GM18508 (cell line): ENCODE measurements around the gene FOXN1.

Experiments
- ATAC-seq: cut with Tn5 transposase; IDR thresholded peaks from one replicate; pipeline ENCODE4 v1.9.1; 2021; ENCODE audit warnings: moderate number of reproducible peaks; ENCODE audit not compliant: insufficient read depth, unreplicated experiment

The FOXN1 gene

GRCh38 chr17:28498652-28499363 is 7.3 kb upstream of the FOXN1 start:
- no peak for ATAC-seq

GRCh38 chr17:28499364-28499664 is 6.8 kb upstream of the FOXN1 start:
- no peak for ATAC-seq

DNA sequence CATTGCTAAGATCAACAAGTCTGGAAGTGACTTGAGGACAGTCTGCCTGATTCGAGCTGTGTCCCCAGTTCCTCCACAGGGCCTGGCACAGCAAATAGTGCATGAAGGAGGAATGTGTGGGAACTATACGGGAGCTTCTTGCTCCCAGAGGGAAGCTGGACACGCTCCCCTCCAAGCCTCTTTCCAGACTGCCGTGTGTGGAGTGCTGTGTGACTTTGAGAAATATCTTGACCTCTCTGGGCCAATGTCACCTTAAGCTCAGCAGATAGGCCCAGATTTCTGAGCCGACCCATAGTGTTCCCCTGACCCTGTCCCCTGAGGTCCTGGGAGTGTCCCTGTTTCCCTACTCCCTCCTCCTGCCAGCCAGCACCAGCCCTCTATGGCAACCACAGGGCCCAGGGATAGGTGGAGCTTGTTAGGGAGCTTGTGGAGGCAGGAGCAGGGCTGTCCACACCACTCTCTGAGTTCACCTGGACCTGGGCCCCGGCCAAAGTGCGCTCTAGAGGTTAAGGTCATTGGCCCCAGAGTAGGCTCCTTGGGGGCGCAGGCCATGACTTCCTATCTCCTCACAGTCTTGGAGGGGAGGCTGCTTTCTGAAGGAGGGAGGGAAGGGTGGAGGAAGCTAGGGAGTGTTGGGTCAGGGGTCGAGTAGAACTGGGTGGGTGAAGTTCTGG is 6.3 kb upstream of the FOXN1 start:
- no peak for ATAC-seq

GRCh38 chr17:28500712-28501379 is 5.3 kb upstream of the FOXN1 start:
- no peak for ATAC-seq

- ATAC-seq: no peak
Observed at GRCh38 chr17:28501421-28502284, 4.5 kb upstream of the FOXN1 start.

DNA sequence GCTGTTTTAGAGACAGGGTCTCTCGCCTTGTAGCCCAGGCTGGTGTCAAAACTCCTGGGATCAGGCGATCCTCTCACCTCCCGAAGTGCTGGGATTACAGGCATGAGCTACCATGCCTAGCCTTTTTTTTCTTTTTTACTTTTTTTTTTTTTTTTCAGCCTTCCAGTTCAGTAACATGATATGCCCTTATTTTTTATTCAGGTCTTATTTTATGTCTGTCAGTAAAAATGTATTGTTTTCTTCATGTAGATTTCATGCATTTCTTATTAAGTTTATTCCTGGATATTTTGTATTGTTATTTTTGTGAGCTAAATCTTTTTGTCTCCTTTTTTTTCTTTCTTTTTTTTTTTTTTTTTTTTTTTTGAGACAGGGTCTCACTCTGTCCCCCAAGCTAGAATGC is 2.7 kb upstream of the FOXN1 start:
- no peak for ATAC-seq

GRCh38 chr17:28506763-28507487 is 777 bp downstream of the FOXN1 start:
- no peak for ATAC-seq

GRCh38 chr17:28507567-28508203 is 1.5 kb downstream of the FOXN1 start:
- no peak for ATAC-seq

- no peak for ATAC-seq
Observed at GRCh38 chr17:28508211-28508724, 2.1 kb downstream of the FOXN1 start.

DNA sequence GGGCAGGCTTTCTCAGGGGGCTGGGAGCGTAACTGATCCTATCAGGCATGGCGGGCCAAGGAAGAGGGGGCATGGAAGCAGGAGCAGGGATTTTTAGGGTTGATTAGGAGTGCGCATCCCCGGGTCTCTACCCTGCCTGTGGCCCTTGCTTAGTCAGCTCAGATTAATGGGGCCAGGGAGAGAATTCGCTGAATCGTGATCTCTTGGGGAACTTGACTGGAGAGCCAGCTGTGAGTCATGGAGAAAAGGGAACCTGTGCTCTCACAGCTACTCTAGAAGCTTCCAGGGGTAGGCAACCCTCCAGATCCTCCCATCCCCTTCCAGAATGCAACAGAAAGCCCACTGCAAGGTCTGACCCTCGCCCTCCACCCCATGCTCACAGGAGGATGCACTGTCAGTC is 3.6 kb downstream of the FOXN1 start:
- ATAC-seq: no peak

GRCh38 chr17:28511858-28512461 is 5.8 kb downstream of the FOXN1 start:
- ATAC-seq: no peak

DNA sequence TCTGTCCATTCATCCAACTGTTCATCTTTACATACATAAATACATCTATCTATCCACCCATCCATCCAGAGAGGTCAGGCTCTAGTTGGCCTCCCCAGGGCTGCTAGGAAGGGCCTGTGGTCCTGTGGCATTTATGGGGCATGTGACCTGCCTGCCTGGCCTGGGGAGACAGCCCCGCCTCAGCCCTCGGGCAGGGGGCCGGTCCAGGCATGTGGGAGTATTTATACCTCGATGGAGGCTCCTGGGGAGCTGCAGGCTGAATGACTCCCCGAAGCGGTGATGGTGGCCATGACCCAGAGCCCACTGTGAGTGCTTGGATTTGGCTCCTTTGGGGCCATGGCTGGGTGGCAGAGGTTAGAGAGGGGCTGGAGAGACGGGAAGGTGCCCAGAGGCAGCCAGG is 7.3 kb downstream of the FOXN1 start:
- ATAC-seq: no peak

DNA sequence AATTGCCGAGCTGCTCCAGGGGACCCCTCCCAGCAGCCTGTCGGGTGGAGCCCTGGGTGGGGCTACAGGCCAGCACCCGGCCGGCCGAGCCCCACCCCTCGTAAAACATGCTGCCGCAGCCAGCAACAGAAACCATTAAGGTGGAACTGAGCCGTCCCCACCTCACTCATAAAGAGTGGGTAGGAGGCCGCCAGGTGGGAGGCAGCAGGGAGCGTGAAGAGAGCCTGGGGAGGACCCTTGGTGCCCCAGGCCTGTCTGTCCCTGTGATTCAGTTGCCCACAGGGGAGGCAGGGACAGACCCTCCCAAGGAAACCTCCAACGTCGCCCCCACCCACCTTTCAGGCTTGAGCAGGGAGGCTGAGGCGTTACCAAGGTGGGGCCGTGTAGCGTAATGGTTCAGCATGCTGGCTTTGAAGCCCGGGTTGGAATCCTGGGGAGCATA is 8.4 kb downstream of the FOXN1 start:
- no peak for ATAC-seq

DNA sequence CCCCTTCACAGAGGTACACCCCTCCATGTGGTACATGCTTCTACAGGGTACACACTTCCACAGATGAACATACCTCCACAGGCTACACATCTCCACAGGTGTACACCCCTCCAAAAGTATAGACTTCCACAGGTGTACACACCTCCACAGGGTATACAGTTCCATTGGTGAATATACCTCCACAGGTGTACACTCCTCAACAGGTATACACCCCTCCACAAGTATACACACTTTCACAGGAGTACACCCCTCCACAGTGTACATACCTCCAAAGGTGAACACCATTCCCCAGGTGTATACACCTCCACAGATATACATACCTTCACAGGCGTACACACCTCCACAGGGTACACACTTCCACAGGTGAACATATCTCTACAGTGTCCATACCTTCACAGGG is 9.4 kb downstream of the FOXN1 start:
- no peak for ATAC-seq

- no peak for ATAC-seq
Observed at GRCh38 chr17:28518132-28518531, 12.0 kb downstream of the FOXN1 start.

DNA sequence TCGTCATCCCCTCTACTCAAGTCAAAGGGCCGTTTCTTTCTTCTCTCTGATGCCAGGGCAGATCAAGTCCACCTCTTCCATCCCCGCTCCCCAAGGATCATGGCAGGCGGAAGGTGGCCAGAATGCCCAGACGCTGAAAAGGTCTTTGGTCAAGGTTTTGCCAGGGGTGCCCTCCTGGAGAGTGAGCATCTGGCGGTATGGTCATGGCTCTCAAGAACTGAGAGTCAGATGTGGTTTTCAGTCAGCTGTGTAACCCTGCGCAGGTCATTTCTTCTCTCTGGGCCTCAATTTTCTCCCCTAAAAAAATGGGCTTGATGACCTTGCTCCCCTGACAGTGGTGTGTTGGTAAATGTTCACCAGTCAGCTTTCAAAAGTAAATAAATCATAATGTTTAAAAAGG is 12.4 kb downstream of the FOXN1 start:
- no peak for ATAC-seq

- no peak for ATAC-seq
Observed at GRCh38 chr17:28519236-28519635, 13.1 kb downstream of the FOXN1 start.

- no peak for ATAC-seq
Observed at GRCh38 chr17:28520687-28521086, 14.5 kb downstream of the FOXN1 start.
